GM18505 (cell line): ENCODE measurements around the gene YJEFN3.

Source experiments
- ATAC-seq: cut with Tn5 transposase; IDR thresholded peaks from one replicate; pipeline ENCODE4 v1.9.1; 2021; ENCODE audit not compliant: unreplicated experiment
- POLR2A ChIP-seq: IDR thresholded peaks from 4 replicates; pipeline ENCODE4 v1.6.1; 2011; ENCODE audit warnings: borderline replicate concordance; ENCODE audit not compliant: insufficient read depth, insufficient read length; ENCODE audit errors: extremely low read depth

YJEFN3 gene

DNA sequence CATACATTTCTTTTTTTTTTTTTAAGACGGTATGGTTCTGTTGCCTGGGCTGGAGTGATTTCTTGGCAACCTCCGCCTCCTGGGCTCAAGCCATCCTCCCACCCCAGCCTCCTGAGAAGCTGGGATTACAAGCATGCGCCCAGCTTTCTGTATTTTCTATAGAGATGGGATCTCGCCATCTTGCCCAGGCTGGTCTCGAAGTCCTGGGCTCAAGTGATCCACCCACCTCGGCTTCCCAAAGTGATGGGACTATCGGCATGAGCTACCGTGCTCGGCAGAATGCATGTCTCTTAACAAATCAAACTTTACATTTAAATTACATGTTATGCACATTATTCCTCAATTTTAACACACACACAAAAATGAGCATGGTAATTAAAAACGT is 11.5 kb upstream of the YJEFN3 start:
- TF ChIP-seq POLR2A: no peak
- no peak for ATAC-seq

GRCh38 chr19:19520989-19521388 is 7.7 kb upstream of the YJEFN3 start:
- no peak for ATAC-seq
- no peak for TF ChIP-seq POLR2A

DNA sequence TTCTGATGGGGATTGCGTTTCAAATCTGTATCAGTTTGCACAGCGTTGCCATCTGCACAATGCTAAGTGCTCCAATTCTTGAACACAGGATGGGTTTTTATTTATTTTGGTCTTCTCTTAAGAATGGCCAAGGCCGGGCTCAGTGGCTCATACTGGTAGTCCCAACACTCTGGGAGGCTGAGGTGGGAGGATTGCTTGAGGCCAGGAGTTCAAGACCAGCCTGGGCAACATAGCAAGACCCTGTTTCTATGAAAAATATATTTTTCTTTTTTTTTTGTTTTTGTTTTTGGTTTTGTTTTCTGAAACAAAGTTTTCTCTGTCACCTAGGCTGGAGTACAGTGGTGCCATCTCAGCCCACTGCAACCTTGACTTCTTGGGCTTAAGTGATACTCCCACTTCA is 5.5 kb upstream of the YJEFN3 start:
- no peak for ATAC-seq
- no peak for TF ChIP-seq POLR2A

DNA sequence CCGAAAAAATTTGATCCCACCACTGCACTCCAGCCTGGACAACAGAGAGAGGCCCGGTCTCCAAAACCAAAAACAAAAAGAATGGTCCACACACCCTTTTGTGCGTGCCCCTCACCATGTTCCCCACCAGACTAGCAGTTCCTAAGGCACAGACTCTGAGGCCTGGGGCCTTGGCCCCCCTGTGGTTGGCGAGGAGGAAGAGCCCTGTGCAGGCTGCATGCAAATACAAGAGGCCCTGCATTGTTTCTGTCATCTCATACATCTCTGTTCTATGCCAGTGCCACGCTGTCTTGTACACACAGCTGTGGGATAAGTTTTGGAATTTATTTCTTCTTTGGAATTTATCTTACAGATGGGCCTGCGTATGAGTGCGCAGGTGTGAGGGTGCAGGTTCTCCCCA is 4.7 kb upstream of the YJEFN3 start:
- ATAC-seq: no peak
- no peak for TF ChIP-seq POLR2A

DNA sequence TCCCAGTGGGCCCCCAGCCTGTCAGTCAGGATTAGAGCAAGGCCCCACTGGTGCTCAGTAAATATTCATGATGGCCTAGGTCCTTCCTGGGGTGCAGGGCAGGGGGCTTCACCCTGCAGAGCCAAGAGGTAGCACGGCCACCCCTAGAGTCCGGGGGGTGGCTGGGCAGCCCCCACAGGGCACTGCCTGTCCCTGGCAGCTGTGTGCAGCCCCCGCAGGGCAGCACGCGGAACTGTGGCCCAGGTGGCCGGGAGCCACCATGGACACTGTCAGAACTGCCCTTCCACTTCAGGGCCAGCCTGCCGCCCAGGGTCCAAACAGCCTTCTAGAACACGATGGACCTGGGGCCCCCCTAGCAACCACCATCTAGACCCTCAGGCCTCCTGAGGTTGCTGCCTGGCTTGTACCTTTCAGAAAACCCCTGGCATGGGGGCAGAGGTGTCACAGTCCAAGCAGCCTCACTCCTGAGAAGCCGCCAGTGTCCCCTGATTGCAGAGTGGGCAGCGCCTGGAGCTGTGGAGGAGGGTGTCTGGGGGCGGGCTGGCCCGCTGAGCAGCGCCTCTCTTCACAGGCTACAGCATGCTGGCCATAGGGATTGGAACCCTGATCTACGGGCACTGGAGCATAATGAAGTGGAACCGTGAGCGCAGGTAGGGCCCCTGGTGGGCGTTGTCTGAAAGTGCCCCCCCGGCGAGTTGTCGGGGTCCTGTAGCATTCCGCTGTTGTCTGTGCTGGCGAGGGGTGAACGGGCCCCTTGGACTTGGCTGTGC is 2.9 kb upstream of the YJEFN3 start:
- TF ChIP-seq POLR2A: no peak
- ATAC-seq: no peak

GRCh38 chr19:19526581-19527370 is 1.9 kb upstream of the YJEFN3 start:
- TF ChIP-seq POLR2A: no peak
- ATAC-seq: no peak

- TF ChIP-seq POLR2A: no peak
- no peak for ATAC-seq
These were observed 1.4 kb upstream of the YJEFN3 start for GRCh38 chr19:19527371-19527656.

DNA sequence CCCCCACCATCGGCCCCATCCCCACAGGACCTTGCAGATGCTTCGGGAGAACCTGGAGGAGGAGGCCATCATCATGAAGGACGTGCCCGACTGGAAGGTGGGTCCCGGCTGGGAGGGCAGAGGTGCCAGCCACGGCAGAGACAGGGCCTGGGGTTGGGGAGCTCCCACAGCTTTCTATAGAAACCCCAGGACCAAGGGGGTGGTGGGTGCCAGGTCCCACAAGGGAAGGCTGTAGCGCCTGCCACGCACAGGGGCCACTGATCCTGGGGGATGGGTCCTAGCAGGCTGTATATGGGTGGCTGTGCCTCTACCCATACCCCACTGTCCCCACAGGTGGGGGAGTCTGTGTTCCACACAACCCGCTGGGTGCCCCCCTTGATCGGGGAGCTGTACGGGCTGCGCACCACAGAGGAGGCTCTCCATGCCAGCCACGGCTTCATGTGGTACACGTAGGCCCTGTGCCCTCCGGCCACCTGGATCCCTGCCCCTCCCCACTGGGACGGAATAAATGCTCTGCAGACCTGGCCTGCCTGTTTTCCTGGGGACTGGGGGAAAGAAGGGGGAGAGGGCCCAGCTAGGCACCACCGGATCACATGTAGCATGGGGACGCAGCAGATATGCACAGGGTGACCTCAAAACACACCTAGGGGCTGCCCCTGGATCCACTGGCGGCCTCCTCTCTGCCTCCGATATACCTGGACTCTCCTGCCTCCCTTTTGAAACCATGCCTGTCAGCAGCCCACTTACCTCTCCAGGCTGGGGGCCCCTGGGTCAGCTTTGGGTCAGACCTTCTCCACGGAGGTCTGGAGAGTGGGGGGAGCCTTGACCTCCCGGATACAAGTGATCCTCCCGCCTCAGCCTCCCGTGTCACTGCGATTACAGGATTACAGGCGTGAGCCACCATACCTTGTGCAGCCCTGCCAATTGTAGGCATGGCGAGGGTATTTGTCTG is 761 bp upstream of the YJEFN3 start:
- no peak for TF ChIP-seq POLR2A
- ATAC-seq: no peak

DNA sequence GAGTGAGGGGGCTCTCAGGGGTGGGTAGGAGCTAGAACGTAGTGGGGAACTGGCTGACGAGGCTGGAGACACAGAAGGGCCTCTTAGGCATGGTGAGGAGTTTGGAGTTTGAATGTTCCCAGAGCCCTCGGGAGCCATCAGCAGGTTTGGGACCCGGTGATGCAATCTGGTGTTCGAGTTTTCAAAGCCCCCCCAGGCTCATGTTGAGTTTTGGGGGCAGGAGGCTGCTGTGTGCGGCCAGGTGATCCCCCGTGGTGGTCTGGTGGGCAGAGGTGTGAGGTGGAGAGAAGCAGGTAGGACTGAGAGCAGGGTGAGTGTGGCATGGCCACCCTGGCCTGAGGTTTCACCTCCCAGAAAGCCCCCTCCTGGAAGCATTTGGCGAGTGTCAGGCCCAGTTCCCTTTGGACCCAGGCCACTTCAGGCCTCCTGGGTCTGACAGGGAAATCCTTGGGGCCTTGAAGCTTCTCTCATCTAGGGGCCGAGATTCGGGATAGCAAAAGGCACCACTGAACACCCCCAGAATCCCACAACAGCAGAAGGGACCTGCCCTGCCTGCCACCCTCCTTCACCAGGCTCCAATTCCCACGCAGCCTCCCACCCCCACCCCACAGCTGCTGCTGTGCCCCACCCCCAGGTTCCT is 1.2 kb downstream of the YJEFN3 start:
- ATAC-seq: no peak
- no peak for TF ChIP-seq POLR2A

- no peak for ATAC-seq
- TF ChIP-seq POLR2A: no peak
These were observed 1.7 kb downstream of the YJEFN3 start for GRCh38 chr19:19530423-19530804.

DNA sequence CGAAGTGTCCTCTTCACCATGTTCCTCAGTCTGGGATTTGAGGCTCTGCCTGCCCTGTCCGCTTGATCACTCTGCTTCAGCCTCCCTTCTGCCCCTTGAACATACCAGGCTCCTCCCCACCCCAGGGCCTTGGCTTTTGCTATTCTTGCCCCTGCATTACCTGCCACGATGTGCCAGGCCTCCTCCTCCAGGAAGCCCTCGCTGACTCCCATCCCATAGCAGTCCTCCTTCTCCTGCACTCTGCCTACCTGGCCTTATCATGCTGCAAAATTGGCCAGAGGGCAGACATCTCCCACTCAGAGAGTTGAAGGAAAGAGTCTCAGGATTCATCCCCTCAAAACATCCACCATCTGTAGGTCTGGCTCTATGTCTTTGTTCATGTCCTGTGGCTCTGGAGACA is 2.2 kb downstream of the YJEFN3 start:
- no peak for TF ChIP-seq POLR2A
- ATAC-seq: no peak

DNA sequence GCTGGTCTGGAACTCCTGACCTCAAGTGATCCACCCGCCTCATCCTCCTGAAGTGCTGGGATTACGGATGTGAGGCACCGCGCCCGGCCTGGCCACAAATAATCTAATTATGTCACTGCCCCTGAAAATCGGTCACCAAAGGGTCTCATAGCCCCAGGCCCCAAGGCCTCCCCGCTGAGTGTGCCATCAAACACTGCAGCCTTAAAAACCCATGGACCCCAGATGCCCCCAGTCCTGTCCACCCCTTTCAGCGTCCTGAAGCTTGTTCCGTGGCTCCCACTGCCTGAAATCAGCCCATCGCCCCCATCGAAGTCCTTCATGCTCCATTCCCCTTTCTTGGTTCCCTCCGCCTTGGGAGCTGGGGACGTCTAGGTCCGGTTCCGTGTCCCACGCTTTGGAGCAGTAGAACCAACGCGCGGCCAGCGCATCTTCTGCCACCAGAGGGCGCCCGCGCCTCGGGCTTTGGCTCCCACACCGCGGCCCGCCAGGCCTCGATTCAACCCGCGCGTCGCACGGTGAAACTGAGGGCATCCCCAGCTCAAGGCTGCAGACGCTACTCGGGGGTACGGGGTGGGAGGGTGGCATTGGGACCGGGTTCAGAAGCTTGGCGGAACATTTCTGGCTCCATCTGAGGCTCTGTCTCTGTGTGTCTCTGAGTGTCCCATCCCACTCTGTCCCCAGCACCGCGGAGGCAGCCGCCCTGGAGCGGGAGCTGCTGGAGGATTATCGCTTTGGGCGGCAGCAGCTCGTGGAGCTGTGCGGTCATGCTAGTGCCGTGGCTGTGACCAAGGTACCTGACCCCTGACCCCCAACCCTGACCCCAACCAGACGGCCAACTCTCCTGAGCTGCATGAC is 3.5 kb downstream of the YJEFN3 start:
- TF ChIP-seq POLR2A: no peak
- no peak for ATAC-seq
